Body of pancreas (tissue), 4 donors: ENCODE results near the gene NFIC.

Source experiments
- POLR2A ChIP-seq, 3 donors: fragments of 450-650 bp; IDR thresholded peaks; one replicate each; pipeline ENCODE4 v1.6.1; 2016; ENCODE audit warnings: antibody characterized with exemption in 3 of 3, mild to moderate bottlenecking in 2 of 3
- TF ChIP-seq, protein P1 (sequence below), 7 experiments: fragments of 450-650 bp in 4 of 7; fragments of 200-600 bp in 3 of 7; sonication (generic) in 3 of 7; IDR thresholded peaks; one replicate each; pipeline ENCODE4 v1.5.1; 2016 to 2019; ENCODE audit warnings: antibody characterized with exemption in 7 of 7

DNA sequence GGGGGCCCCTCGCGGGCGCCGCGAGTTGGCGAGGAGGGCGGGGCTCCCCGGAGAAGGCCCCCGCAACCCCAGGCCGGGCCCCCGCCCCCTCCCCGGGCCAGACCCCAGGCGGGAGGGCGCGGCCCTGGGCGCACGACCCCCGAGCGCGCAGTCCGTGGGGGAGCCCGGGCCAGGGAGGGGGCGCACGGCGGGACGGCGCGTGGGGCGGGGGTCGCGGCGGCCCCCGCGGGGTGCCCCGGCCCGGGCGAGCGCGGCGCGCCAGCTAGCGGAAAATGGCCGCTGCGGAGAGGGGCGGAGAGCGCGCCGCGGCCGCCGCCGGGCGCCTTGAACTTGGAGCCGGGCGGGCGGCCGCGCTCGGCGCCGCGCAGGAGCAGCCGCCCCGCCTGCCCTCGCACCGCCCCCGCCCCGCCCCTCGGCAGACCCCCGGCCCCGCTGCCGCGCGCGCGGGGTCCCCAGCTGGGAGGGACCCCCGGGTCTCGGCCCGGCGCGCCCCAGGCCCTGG is 6.4 kb upstream of the NFIC start:
- TF ChIP-seq, protein P1, sequence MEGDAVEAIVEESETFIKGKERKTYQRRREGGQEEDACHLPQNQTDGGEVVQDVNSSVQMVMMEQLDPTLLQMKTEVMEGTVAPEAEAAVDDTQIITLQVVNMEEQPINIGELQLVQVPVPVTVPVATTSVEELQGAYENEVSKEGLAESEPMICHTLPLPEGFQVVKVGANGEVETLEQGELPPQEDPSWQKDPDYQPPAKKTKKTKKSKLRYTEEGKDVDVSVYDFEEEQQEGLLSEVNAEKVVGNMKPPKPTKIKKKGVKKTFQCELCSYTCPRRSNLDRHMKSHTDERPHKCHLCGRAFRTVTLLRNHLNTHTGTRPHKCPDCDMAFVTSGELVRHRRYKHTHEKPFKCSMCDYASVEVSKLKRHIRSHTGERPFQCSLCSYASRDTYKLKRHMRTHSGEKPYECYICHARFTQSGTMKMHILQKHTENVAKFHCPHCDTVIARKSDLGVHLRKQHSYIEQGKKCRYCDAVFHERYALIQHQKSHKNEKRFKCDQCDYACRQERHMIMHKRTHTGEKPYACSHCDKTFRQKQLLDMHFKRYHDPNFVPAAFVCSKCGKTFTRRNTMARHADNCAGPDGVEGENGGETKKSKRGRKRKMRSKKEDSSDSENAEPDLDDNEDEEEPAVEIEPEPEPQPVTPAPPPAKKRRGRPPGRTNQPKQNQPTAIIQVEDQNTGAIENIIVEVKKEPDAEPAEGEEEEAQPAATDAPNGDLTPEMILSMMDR (IDR thresholded peaks at IDR 0.05) = no peak
- no peak for TF ChIP-seq POLR2A (IDR thresholded peaks at IDR 0.05)
